GM23338 (cell line): ENCODE results near the gene ITPRID1. TPM values are rescaled to one million over a fixed set of nuclear protein-coding genes. Genes with fewer than 3 reads are reported as not detected.

Experiments used
- CREB1 ChIP-seq: fragments of 250-450 bp; sonication (Bioruptor Pico); IDR thresholded peaks from 2 replicates; pipeline ENCODE4 v1.5.0; 2020; ENCODE audit warnings: low read depth, mild to moderate bottlenecking, moderate library complexity
- EZH2 ChIP-seq: fragments of 200-600 bp; sonication (generic); IDR thresholded peaks from one replicate; pipeline ENCODE4 v1.8.0; 2017; ENCODE audit warnings: antibody characterized with exemption, mild to moderate bottlenecking, low read depth; ENCODE audit not compliant: unreplicated experiment
- EZH2phosphoT487 ChIP-seq: fragments of 200-600 bp; sonication (generic); IDR thresholded peaks from one replicate; pipeline ENCODE4 v1.8.1; 2018; ENCODE audit warnings: antibody characterized with exemption; ENCODE audit not compliant: unreplicated experiment
- JUNB ChIP-seq: IDR thresholded peaks from one replicate; pipeline ENCODE4 v1.6.1; 2016; ENCODE audit warnings: antibody characterized with exemption; ENCODE audit not compliant: unreplicated experiment
- NANOG ChIP-seq: IDR thresholded peaks from 2 replicates; pipeline ENCODE4 v1.6.1; 2016; ENCODE audit warnings: antibody characterized with exemption, borderline replicate concordance
- POLR2AphosphoS5 ChIP-seq: IDR thresholded peaks from 2 replicates; pipeline ENCODE4 v1.6.1; 2016; ENCODE audit warnings: antibody characterized with exemption, low read depth
- STAT1 ChIP-seq: IDR thresholded peaks from one replicate; pipeline ENCODE4 v1.6.1; 2016; ENCODE audit warnings: antibody characterized with exemption; ENCODE audit not compliant: unreplicated experiment
- ZNF114 ChIP-seq: fragments of 250-450 bp; sonication (Bioruptor Pico); IDR thresholded peaks from 2 replicates; pipeline ENCODE4 v1.5.0; 2020; ENCODE audit warnings: mild to moderate bottlenecking, moderate library complexity
- polyA plus RNA-seq: library from polyadenylated mRNA; unstranded; fragments of >200 nt; fragmentation: Nextera tagmentation; extraction: Ambion mirVana; gene quantifications from 2 replicates; pipeline ENCODE4 v1.2.1, GENCODE V29; 2016
- total RNA-seq: library from RNA; depleted of rRNA; stranded (reverse); fragments of >200 nt; shearing (Covaris generic); gene quantifications from 2 replicates; pipeline ENCODE4 v1.2.3, GENCODE V29; 2014
- TF ChIP-seq, protein P1 (sequence below): fragments of 250-450 bp; sonication (Bioruptor Pico); IDR thresholded peaks from 2 replicates; pipeline ENCODE4 v1.5.0; 2020; ENCODE audit warnings: mild to moderate bottlenecking, moderate library complexity
- TF ChIP-seq, protein P2 (sequence below), 2 experiments: fragments of 200-600 bp in 1 of 2; sonication (generic) in 1 of 2; conservative IDR thresholded peaks; 2 replicates each; pipeline versions ENCODE4 v1.5.1 to v1.6.1; 2016 to 2017; ENCODE audit warnings: antibody characterized with exemption in 2 of 2, low read depth in 2 of 2, mild to moderate bottlenecking in 2 of 2, moderate library complexity in 1 of 2
- TF ChIP-seq, protein P3 (sequence below): IDR thresholded peaks from 2 replicates; pipeline ENCODE4 v1.6.1; 2016; ENCODE audit warnings: antibody characterized with exemption

ITPRID1 gene
- total and polyA plus RNA-seq, 2 experiments from 2014 or later: 0.05 to 0.45 TPM

DNA sequence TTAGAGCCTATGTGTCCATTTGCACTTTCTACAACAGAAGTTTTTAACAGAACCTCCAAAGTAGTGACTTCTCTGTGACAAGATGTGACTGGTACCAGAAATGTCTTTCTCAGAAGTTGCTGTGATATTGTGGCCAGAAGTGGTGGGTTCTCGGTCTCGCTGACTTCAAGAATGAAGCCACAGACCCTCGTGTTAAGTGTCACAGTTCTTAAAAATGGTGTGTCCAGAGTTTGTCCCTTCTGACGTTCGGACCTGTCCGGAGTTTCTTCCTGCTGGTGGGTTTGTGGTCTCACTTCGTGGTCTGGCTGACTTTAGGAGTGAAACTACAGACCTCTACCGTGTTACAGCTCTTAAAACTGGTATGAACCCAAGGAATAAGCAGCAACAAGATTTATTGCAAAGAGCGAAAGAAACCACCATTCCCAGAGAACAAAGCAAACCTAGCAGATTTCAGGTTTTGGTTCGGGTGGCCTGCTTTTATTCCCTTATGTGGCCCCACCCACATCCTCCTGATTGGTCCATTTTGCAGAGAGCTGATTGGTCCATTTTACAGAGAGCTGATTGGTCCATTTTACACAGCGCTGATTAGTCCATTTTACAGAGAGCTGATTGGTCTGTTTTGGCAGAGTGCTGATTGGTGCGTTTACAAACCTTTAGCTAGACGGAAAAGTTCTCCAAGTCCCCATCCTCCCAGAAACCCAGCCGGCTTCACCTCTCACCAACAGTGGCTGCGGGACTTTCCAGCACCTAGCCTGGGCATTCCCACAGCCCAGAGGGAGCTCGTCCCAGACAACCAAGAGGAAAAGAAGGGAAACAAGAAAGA lies 3.0 kb downstream of the ITPRID1 start (continued):
- TF ChIP-seq, protein P1, sequence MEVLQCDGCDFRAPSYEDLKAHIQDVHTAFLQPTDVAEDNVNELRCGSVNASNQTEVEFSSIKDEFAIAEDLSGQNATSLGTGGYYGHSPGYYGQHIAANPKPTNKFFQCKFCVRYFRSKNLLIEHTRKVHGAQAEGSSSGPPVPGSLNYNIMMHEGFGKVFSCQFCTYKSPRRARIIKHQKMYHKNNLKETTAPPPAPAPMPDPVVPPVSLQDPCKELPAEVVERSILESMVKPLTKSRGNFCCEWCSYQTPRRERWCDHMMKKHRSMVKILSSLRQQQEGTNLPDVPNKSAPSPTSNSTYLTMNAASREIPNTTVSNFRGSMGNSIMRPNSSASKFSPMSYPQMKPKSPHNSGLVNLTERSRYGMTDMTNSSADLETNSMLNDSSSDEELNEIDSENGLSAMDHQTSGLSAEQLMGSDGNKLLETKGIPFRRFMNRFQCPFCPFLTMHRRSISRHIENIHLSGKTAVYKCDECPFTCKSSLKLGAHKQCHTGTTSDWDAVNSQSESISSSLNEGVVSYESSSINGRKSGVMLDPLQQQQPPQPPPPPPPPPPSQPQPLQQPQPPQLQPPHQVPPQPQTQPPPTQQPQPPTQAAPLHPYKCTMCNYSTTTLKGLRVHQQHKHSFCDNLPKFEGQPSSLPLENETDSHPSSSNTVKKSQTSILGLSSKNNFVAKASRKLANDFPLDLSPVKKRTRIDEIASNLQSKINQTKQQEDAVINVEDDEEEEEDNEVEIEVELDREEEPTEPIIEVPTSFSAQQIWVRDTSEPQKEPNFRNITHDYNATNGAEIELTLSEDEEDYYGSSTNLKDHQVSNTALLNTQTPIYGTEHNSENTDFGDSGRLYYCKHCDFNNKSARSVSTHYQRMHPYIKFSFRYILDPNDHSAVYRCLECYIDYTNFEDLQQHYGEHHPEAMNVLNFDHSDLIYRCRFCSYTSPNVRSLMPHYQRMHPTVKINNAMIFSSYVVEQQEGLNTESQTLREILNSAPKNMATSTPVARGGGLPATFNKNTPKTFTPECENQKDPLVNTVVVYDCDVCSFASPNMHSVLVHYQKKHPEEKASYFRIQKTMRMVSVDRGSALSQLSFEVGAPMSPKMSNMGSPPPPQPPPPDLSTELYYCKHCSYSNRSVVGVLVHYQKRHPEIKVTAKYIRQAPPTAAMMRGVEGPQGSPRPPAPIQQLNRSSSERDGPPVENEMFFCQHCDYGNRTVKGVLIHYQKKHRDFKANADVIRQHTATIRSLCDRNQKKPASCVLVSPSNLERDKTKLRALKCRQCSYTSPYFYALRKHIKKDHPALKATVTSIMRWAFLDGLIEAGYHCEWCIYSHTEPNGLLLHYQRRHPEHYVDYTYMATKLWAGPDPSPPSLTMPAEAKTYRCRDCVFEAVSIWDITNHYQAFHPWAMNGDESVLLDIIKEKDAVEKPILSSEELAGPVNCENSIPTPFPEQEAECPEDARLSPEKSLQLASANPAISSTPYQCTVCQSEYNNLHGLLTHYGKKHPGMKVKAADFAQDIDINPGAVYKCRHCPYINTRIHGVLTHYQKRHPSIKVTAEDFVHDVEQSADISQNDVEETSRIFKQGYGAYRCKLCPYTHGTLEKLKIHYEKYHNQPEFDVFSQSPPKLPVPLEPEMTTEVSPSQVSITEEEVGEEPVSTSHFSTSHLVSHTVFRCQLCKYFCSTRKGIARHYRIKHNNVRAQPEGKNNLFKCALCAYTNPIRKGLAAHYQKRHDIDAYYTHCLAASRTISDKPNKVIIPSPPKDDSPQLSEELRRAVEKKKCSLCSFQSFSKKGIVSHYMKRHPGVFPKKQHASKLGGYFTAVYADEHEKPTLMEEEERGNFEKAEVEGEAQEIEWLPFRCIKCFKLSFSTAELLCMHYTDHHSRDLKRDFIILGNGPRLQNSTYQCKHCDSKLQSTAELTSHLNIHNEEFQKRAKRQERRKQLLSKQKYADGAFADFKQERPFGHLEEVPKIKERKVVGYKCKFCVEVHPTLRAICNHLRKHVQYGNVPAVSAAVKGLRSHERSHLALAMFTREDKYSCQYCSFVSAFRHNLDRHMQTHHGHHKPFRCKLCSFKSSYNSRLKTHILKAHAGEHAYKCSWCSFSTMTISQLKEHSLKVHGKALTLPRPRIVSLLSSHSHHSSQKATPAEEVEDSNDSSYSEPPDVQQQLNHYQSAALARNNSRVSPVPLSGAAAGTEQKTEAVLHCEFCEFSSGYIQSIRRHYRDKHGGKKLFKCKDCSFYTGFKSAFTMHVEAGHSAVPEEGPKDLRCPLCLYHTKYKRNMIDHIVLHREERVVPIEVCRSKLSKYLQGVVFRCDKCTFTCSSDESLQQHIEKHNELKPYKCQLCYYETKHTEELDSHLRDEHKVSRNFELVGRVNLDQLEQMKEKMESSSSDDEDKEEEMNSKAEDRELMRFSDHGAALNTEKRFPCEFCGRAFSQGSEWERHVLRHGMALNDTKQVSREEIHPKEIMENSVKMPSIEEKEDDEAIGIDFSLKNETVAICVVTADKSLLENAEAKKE (CRISPR knock-in tag): no peak
- TF ChIP-seq EZH2phosphoT487 (no peak), NANOG (no peak), POLR2AphosphoS5 (no peak), STAT1 (no peak), JUNB (no peak), ZNF114 (no peak), CREB1 (CRISPR knock-in tag) (no peak), EZH2 (no peak)
- TF ChIP-seq, protein P2, sequence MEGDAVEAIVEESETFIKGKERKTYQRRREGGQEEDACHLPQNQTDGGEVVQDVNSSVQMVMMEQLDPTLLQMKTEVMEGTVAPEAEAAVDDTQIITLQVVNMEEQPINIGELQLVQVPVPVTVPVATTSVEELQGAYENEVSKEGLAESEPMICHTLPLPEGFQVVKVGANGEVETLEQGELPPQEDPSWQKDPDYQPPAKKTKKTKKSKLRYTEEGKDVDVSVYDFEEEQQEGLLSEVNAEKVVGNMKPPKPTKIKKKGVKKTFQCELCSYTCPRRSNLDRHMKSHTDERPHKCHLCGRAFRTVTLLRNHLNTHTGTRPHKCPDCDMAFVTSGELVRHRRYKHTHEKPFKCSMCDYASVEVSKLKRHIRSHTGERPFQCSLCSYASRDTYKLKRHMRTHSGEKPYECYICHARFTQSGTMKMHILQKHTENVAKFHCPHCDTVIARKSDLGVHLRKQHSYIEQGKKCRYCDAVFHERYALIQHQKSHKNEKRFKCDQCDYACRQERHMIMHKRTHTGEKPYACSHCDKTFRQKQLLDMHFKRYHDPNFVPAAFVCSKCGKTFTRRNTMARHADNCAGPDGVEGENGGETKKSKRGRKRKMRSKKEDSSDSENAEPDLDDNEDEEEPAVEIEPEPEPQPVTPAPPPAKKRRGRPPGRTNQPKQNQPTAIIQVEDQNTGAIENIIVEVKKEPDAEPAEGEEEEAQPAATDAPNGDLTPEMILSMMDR (conservative IDR thresholded peaks at IDR 0.05; ENCODE audit: low read depth in 2 of 2): no peak
- TF ChIP-seq, protein P3, sequence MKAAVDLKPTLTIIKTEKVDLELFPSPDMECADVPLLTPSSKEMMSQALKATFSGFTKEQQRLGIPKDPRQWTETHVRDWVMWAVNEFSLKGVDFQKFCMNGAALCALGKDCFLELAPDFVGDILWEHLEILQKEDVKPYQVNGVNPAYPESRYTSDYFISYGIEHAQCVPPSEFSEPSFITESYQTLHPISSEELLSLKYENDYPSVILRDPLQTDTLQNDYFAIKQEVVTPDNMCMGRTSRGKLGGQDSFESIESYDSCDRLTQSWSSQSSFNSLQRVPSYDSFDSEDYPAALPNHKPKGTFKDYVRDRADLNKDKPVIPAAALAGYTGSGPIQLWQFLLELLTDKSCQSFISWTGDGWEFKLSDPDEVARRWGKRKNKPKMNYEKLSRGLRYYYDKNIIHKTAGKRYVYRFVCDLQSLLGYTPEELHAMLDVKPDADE: no peak
